Loucy (cell line): ENCODE data around the gene PTPRN2.

Source experiments
- H2AFZ ChIP-seq: fragments of 200-600 bp; sonication (generic); 2 replicates; pipeline ENCODE4 v1.6.0; 2016; ENCODE audit warnings: antibody characterized with exemption, mild to moderate bottlenecking, low read length, moderate library complexity
- H3F3A ChIP-seq: fragments of 200-600 bp; 2 replicates; pipeline ENCODE4 v1.6.0; 2016; ENCODE audit warnings: antibody characterized with exemption, low read depth, mild to moderate bottlenecking
- H3K27me3 ChIP-seq: fragments of 200-600 bp; sonication (generic); 2 replicates; pipeline ENCODE4 v1.6.1; 2014; ENCODE audit warnings: low read length, mild to moderate bottlenecking; ENCODE audit not compliant: insufficient read depth, poor library complexity, severe bottlenecking
- H3K36me3 ChIP-seq: fragments of 200-600 bp; sonication (generic); 2 replicates; pipeline ENCODE4 v1.6.1; 2016; ENCODE audit warnings: low read length; ENCODE audit not compliant: insufficient read depth
- H3K4me1 ChIP-seq: fragments of 200-600 bp; sonication (generic); 2 replicates; pipeline ENCODE4 v1.5.1; 2014; ENCODE audit warnings: low read length, mild to moderate bottlenecking; ENCODE audit not compliant: insufficient read depth, poor library complexity, severe bottlenecking
- H3K4me2 ChIP-seq: fragments of 200-600 bp; sonication (generic); 2 replicates; pipeline ENCODE4 v1.6.0; 2014; ENCODE audit warnings: antibody characterized with exemption, low read length, low read depth, mild to moderate bottlenecking; ENCODE audit not compliant: poor library complexity, severe bottlenecking
- H3K4me3 ChIP-seq: fragments of 200-600 bp; sonication (generic); 2 replicates; pipeline ENCODE4 v1.5.1; 2014; ENCODE audit warnings: low read length, mild to moderate bottlenecking, mixed read lengths; ENCODE audit not compliant: poor library complexity, severe bottlenecking
- H3K79me2 ChIP-seq: fragments of 200-600 bp; sonication (generic); 2 replicates; pipeline ENCODE4 v1.6.1; 2014; ENCODE audit warnings: low read length; ENCODE audit not compliant: insufficient read depth
- H3K9ac ChIP-seq: fragments of 200-600 bp; sonication (generic); 2 replicates; pipeline ENCODE4 v1.6.0; 2014; ENCODE audit warnings: mild to moderate bottlenecking, low read depth, low read length, moderate library complexity; ENCODE audit not compliant: poor library complexity, severe bottlenecking
- H3K9me2 ChIP-seq: fragments of 200-600 bp; sonication (generic); replicated peaks from 2 replicates; pipeline ENCODE4 v1.6.1; 2016; ENCODE audit warnings: low read depth, low read length, mixed read lengths
- H3K9me3 ChIP-seq: fragments of 200-600 bp; sonication (generic); 2 replicates; pipeline ENCODE4 v1.6.1; 2014; ENCODE audit warnings: mild to moderate bottlenecking, antibody characterized with exemption, low read length, low read depth; ENCODE audit not compliant: insufficient read depth
- H4K20me1 ChIP-seq: fragments of 200-600 bp; sonication (generic); 2 replicates; pipeline ENCODE4 v1.6.0; 2014; ENCODE audit warnings: antibody characterized with exemption, low read length, mild to moderate bottlenecking; ENCODE audit not compliant: insufficient read depth, poor library complexity, severe bottlenecking
- EZH2phosphoT487 ChIP-seq: fragments of 200-600 bp; IDR thresholded peaks from 2 replicates; pipeline ENCODE4 v1.6.1; 2018; ENCODE audit warnings: antibody characterized with exemption, mild to moderate bottlenecking, moderate library complexity, borderline replicate concordance
- TF ChIP-seq, protein P1 (sequence below): fragments of 200-600 bp; sonication (generic); conservative IDR thresholded peaks from 2 replicates; pipeline ENCODE4 v1.5.1; 2014; ENCODE audit warnings: mild to moderate bottlenecking, antibody characterized with exemption, low read length

Gene PTPRN2

DNA sequence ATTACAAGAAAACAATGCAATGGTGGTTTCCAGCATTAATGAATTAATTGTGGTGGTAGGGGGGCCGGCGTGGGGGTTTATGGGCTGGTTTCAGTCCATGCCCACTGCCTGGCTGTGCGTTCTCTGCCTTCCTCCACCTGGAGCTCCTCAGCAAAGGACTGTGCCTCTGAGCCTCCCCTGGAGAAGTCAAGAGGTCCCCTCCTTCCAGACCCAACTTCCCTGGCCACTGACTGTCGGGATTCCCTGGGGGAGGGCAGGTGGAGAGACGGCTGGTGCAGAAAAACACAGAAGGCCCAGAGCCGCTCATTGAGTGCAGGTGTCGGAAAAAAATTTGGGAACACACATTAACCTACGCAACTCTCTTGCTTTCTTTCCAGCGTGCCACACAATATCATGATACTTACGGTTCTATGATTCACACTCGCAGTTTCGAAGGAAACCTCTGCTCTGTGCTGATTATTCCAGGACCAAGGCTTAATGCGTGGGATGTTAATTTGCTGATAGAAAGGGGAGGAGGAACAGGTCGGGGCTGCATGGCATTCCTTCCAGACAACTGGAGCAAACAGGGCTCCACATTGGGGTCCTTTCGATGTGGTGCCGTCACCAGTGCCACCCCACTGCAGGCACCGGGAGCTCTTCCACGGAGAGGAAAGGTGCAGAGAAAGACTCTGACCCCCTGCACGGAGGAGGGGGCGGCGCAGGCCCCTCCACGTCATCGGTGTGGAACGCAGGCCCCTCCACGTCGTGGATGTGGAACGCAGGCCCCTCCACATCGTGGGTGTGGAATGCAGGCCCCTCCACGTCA, 744.1 kb downstream of the PTPRN2 start:
- Histone ChIP-seq H3K36me3 (no peaks in the 10 kb centered on the region), H4K20me1 (no peaks in the 10 kb centered on the region), H3F3A (no peaks in the 10 kb centered on the region), H3K9me2 (no peaks in the 10 kb centered on the region), H2AFZ (no peak overlapping the region), H3K4me1 (no peaks in the 10 kb centered on the region), H3K9ac (no peak overlapping the region), H3K79me2 (no peaks in the 10 kb centered on the region), H3K9me3 (peaks cover 34% of the 10 kb centered on the region; the same call in 1 of the 2 replicates), H3K4me3 (no peak overlapping the region), H3K27me3 (no peaks in the 10 kb centered on the region), H3K4me2 (no peak overlapping the region)
- TF ChIP-seq, protein P1, sequence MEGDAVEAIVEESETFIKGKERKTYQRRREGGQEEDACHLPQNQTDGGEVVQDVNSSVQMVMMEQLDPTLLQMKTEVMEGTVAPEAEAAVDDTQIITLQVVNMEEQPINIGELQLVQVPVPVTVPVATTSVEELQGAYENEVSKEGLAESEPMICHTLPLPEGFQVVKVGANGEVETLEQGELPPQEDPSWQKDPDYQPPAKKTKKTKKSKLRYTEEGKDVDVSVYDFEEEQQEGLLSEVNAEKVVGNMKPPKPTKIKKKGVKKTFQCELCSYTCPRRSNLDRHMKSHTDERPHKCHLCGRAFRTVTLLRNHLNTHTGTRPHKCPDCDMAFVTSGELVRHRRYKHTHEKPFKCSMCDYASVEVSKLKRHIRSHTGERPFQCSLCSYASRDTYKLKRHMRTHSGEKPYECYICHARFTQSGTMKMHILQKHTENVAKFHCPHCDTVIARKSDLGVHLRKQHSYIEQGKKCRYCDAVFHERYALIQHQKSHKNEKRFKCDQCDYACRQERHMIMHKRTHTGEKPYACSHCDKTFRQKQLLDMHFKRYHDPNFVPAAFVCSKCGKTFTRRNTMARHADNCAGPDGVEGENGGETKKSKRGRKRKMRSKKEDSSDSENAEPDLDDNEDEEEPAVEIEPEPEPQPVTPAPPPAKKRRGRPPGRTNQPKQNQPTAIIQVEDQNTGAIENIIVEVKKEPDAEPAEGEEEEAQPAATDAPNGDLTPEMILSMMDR, result no peak
- TF ChIP-seq EZH2phosphoT487, result no peak

DNA sequence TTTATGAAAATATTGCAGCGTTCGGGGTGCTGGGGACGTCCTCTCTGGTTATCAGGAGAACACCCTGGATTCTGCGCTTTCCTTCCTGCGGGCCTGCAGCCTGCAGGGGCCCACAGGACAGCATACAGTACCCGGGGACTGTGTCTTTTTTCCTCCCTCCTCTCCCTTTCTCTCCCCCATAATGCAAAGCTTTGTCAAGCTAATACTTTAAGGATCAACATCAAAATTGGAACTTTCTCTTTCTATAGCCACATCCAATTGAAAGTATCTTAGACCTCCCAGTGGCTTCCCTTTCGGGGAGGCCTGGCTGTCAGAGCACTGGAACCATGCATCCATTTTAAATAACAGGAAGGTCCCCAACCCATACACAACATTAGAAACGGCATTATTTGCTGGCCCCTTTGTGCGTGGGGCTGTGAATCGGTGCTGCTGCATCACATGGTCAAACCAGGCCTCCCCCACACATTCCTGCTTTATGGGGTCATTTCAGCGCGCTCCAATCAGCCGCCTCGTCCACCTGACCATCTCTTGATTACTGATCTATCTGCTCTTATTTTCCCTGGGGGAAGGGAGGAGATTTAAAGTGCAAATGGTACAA, 745.8 kb downstream of the PTPRN2 start:
- H3K4me3 ChIP-seq, result no peak overlapping the region
- H3K9ac ChIP-seq, result no peak overlapping the region
- no peaks in the 10 kb centered on the region for H3K79me2 ChIP-seq
- H3K4me2 ChIP-seq, result no peak overlapping the region
- H3K9me2 ChIP-seq, result no peaks in the 10 kb centered on the region
- TF ChIP-seq, protein P1, result no peak
- TF ChIP-seq EZH2phosphoT487, result no peak
- no peaks in the 10 kb centered on the region for H4K20me1 ChIP-seq
- no peak overlapping the region for H2AFZ ChIP-seq
- no peaks in the 10 kb centered on the region for H3K36me3 ChIP-seq
- H3K27me3 ChIP-seq, result no peaks in the 10 kb centered on the region
- H3K9me3 ChIP-seq, result peaks cover 34% of the 10 kb centered on the region; the same call in 1 of the 2 replicates
- H3K4me1 ChIP-seq, result no peaks in the 10 kb centered on the region
- no peaks in the 10 kb centered on the region for H3F3A ChIP-seq

DNA sequence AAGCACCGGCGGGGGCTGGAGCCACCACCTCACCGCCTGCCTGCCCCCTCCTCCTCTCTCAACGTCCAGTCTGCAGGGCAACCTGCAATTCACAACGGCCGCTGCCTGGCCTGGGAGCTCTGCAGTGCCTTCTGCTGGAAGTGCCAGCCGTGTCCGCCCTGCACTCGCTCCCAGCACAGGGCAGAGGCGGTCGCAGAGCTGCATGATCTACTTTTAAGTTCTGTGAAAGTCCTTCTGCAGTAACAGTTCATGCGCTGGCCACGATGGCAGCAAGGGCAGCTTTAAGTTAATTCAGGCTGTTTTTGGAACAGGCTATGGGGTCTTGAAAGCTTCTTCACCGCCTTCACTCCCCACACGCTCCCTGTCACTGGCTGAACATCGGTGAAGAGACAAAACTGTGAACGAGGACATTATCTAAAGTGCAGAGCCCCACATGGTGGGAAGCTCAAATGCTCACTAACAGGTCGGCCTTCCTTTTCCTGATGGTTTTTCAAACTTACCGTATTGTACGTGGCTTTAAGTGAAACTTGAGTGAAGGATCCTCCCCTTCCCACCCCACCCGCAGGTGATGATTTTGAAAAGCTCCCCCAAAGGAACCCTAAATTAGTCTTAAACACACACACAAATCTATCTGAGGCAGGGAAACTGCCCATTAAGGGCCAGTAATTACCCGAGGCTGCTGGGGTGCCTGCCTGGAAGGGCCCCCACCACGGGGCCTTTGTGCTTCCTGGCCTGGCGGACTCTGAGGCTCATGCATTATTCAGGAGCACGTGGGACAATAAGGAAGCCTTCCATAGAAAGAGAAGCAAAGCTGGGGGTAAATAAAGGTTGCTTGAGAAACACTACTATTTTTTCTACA, 746.5 kb downstream of the PTPRN2 start:
- no peaks in the 10 kb centered on the region for H3K27me3 ChIP-seq
- H3K9ac ChIP-seq, result no peak overlapping the region
- TF ChIP-seq, protein P1, result no peak

More for the DNA sequence above, 746.5 kb downstream of the PTPRN2 start:
- Histone ChIP-seq H3K4me2 (no peak overlapping the region), H3K4me1 (no peaks in the 10 kb centered on the region), H4K20me1 (no peaks in the 10 kb centered on the region), H3K36me3 (no peaks in the 10 kb centered on the region), H3F3A (no peaks in the 10 kb centered on the region), H3K9me2 (no peaks in the 10 kb centered on the region), H3K9me3 (peaks cover 31% of the 10 kb centered on the region; the same call in 1 of the 2 replicates), H3K4me3 (no peak overlapping the region), H3K79me2 (no peaks in the 10 kb centered on the region), H2AFZ (no peak overlapping the region)
